AG09309 (cell line): ENCODE measurements around the gene MPZL2.

Source experiments
- DNase-seq: peaks from one replicate; pipeline ENCODE4 v3.0.0-alpha.2; 2010; ENCODE audit warnings: low read depth
- H3K4me3 ChIP-seq: 2 replicates; pipeline ENCODE4 v1.5.1; 2011; ENCODE audit warnings: mild to moderate bottlenecking, low read depth, low read length, moderate library complexity; ENCODE audit not compliant: control insufficient read depth
- TF ChIP-seq, protein P1 (sequence below): IDR thresholded peaks from 2 replicates; pipeline ENCODE4 v1.5.1; 2011; ENCODE audit warnings: mild to moderate bottlenecking, low read depth, low read length, inconsistent platforms; ENCODE audit not compliant: insufficient read depth, control insufficient read depth; ENCODE audit errors: missing control alignments

MPZL2 gene

DNA sequence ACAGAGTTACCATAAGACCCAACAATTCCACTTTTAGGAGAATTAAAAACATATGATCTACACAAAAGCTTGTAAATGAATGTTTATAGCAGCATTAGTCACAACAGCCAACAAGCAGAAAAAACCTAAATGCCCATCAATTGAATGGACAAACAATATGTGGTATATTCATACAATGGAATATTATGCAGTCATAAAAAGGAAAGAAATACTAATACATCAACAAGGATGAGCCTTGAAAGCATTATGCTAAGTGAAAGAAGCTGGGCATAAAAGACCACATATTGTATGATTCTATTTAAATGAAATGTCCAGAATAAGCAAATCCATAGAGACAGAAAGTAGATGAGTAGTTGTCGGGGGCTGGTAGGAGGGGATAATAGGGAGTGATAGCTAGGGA lies 5.0 kb downstream of the MPZL2 start:
- H3K4me3 ChIP-seq = no peak overlapping the region
- no peak for DNase-seq
- TF ChIP-seq, protein P1, sequence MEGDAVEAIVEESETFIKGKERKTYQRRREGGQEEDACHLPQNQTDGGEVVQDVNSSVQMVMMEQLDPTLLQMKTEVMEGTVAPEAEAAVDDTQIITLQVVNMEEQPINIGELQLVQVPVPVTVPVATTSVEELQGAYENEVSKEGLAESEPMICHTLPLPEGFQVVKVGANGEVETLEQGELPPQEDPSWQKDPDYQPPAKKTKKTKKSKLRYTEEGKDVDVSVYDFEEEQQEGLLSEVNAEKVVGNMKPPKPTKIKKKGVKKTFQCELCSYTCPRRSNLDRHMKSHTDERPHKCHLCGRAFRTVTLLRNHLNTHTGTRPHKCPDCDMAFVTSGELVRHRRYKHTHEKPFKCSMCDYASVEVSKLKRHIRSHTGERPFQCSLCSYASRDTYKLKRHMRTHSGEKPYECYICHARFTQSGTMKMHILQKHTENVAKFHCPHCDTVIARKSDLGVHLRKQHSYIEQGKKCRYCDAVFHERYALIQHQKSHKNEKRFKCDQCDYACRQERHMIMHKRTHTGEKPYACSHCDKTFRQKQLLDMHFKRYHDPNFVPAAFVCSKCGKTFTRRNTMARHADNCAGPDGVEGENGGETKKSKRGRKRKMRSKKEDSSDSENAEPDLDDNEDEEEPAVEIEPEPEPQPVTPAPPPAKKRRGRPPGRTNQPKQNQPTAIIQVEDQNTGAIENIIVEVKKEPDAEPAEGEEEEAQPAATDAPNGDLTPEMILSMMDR = no peak

DNA sequence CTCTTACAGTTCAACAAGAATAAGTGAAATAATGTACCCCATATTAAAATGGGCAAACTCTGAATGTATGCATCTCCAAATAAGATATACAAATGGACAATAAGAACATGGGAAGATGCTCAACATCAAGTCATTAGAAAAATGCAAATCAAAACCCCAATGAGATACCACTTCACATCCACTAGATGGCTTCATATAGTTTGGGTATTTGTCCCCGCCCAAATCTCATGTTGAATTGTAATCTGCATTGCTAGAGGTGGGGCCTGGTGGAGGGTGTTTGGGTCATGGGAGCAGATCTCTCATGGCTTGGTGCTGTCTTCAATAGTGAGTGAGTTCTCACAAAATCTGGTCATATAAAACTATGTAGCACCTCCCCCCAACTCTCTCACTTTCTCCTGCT lies 5.7 kb downstream of the MPZL2 start:
- no peak for DNase-seq
- TF ChIP-seq, protein P1 = peak; percentile 14
- no peak overlapping the region for H3K4me3 ChIP-seq

DNA sequence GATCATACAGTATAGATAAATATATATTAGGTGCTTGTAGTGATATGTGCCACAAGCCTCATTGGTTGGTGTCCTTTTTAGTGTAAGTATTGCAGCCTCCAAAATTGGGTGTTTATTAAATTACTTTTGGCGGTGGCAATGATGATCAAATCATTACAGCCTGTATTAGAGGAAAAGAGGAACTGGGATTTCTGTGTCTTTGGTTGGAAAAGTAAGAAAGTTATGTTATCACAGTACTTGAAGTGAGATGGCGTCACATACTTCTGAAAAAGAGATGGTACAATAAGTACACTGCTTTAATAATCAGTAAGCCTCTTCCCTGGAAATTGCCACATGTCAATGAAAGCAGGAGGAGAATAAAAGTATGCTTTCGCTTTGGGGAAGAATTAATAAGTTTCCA lies 11.4 kb downstream of the MPZL2 start:
- TF ChIP-seq, protein P1 = no peak
- no peak for DNase-seq
- no peak overlapping the region for H3K4me3 ChIP-seq

DNA sequence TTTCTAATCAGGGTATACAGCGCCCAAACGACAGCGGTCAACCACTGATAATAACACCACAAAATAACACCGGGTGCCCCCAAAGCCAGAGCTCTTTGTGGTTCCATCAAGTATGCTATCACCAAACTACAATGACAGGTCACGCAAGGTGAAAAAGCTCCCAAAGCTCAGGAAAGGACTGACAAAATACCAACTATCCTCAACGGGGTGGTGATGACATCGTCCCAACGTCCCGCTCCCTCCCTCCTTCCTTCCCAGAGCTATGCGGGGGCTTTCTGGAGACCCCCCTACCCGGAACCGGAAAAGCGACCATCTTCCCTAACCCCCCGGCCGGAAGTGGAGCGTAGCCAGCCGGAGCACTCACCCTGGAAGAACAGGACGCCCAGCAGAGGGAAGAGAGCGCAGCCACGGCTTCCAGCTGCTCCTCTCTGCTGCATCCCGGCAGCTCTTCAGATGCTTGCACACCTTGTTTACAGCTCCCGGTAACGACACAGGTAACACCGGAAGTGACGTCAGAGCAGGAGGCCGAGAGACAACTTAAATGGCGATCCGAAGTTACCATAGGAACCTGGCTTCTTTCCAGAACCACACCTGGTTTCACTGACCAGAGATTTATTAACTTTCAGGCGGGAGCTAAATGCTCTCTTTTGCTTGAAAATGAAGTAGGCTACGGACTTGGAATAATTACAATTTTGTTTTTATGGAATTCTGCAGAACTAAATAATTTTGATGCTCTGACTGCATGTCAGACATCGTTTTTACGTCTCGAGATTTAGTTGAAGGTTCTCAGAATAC lies 12.0 kb downstream of the MPZL2 start, which contains the start of gene MPZL3:
TSS of gene MPZL3 (minus strand) at position 508 of the 795 bp plus-strand sequence. CDS start at position 437, 71 bp downstream.
- DNase-seq = no peak

DNA sequence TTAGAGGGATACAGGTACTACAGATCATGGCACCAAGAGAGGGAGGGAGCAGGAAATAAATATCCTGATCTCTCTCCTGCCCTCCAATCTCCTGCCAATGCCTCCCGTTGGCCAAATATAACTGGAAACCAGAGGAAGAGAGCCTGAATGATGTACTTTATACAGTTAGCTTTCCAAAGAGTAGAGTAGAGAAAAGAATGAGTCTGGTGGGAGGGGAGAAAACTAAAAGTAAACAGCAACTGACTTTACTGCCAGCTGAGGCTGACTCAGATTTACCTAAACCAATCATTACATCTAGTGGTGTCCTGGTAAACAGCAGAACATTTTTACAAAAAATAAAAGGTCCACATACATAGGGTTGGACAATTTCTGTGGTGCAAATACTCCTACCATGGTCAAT lies 17.1 kb downstream of the MPZL2 start:
- H3K4me3 ChIP-seq = no peak overlapping the region
- DNase-seq = no peak
- TF ChIP-seq, protein P1 = no peak

More for the DNA sequence above, 12.0 kb downstream of the MPZL2 start, which contains the start of gene MPZL3:
- TF ChIP-seq, protein P1 = no peak
- H3K4me3 ChIP-seq = peak within 1 kb of the TSS; percentile 39

DNA sequence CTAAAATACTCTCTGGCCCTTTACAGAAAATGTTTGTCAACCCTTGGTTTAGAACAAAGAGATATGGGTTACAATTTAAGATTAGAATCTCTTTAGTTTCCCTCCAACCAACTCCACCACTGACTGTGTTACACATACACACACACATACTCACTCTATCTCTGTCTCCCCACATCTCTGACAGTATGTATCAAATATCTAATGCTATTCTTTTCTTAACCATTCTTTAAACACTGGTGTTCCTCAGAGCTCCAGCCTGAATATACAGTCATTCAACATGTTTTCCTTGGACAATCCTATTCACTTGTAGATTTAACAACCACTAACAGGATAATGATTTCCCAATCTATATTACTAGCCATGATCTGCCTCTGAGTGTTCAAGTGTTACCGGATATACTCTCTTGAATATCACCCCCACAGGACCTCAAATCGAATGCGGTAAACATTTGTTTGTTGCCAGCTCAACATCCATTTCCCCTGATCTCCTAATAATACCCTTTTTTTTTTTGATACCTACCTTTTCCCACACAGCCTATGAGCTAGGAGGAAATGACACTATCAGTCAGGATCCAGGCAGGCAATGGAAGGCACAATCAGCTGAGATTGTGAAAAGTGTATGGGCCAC lies 18.0 kb downstream of the MPZL2 start:
- TF ChIP-seq, protein P1 = no peak
- no peak for DNase-seq

More for the DNA sequence above, 18.0 kb downstream of the MPZL2 start:
- no peak overlapping the region for H3K4me3 ChIP-seq
